Measurements from ENCODE around the gene IFT52.

The IFT52 gene

GRCh38 chr20:43690943-43691598 is 100.3 kb downstream of the IFT52 start:
- DNase-seq (ENCODE audit: low spot score) = no peak

GRCh38 chr20:43691928-43692524 is 101.3 kb downstream of the IFT52 start:
- peak; percentile 76 for DNase-seq (ENCODE audit: low spot score)

- no peak for DNase-seq (ENCODE audit: low spot score)
These were observed 104.0 kb downstream of the IFT52 start for GRCh38 chr20:43694763-43695162.

- no peak for DNase-seq (ENCODE audit: low spot score)
These were observed 104.8 kb downstream of the IFT52 start for GRCh38 chr20:43695571-43695970.
